Stimulated activated CD8-positive, alpha-beta memory T cell treated with anti-CD3 and anti-CD28 coated beads, Interleukin-15, amount 100 ng/mL, for 1 hour (primary cell): ENCODE measurements around the gene RASSF4.

Source experiments
- DNase-seq: peaks from one replicate; pipeline ENCODE4 v3.0.0-alpha.2; 2020; ENCODE audit warnings: low read depth

The RASSF4 gene

GRCh38 chr10:44990302-44990655, 30.7 kb downstream of the RASSF4 start:
- DNase-seq, result no peak

GRCh38 chr10:44990965-44991364, 31.4 kb downstream of the RASSF4 start:
- DNase-seq, result no peak

GRCh38 chr10:44991571-44991970, 32.0 kb downstream of the RASSF4 start:
- DNase-seq, result no peak

- no peak for DNase-seq
Measured at GRCh38 chr10:44992070-44992731, 32.6 kb downstream of the RASSF4 start.

GRCh38 chr10:44992732-44993225, 33.2 kb downstream of the RASSF4 start:
- DNase-seq, result no peak

GRCh38 chr10:44993226-44993921, 33.8 kb downstream of the RASSF4 start:
- no peak for DNase-seq

GRCh38 chr10:44993922-44994751, 34.5 kb downstream of the RASSF4 start:
- DNase-seq, result no peak

- DNase-seq, result no peak
Measured at GRCh38 chr10:44994752-44995530, 35.3 kb downstream of the RASSF4 start.

GRCh38 chr10:44995581-44995913, 35.9 kb downstream of the RASSF4 start:
- no peak for DNase-seq

- DNase-seq, result no peak
Measured at GRCh38 chr10:44995914-44996669, 36.5 kb downstream of the RASSF4 start.

- no peak for DNase-seq
Measured at GRCh38 chr10:44997105-44997748, 37.6 kb downstream of the RASSF4 start.

- no peak for DNase-seq
Measured at GRCh38 chr10:44998146-44998631, 38.6 kb downstream of the RASSF4 start.

GRCh38 chr10:45000138-45000751, 40.6 kb downstream of the RASSF4 start:
- no peak for DNase-seq

- DNase-seq, result peak; percentile 48
Measured at GRCh38 chr10:45000752-45001380, 41.3 kb downstream of the RASSF4 start, which contains the start of gene ZNF22. ZNF22 (plus strand) TSS chr10:45000923; CDS start chr10:45003369, 2,446 bp downstream.

- no peak for DNase-seq
Measured at GRCh38 chr10:45001381-45002148, 42.0 kb downstream of the RASSF4 start.

GRCh38 chr10:45003432-45004000, 43.9 kb downstream of the RASSF4 start:
- no peak for DNase-seq

GRCh38 chr10:45004661-45005060, 45.1 kb downstream of the RASSF4 start:
- no peak for DNase-seq

- DNase-seq, result no peak
Measured at GRCh38 chr10:45005284-45005683, 45.7 kb downstream of the RASSF4 start.
